ENCODE data around the gene SNX7. TPM values are rescaled to one million over a fixed set of nuclear protein-coding genes. Genes with fewer than 3 reads are reported as not detected.

Gene SNX7
- total and polyA plus RNA-seq, 2 donors (not counting 1 experiment from before 2014, with no cell fraction given), result not detected

GRCh38 chr1:98766255-98766654 is 104.7 kb downstream of the SNX7 start:
- intact Hi-C loops (cut with micrococcal nuclease), result no loop called here

GRCh38 chr1:98769162-98769561 is 107.6 kb downstream of the SNX7 start:
- H3K4me2 ChIP-seq (replicated peaks; ENCODE audit: low read depth, low read length, poor library complexity, severe bottlenecking), result no peak overlapping the region
- Mint-ChIP-seq H3K27ac (no peak overlapping the region), H3K9me3 (ENCODE audit: insufficient read depth) (no peaks in the 10 kb centered on the region), H3K4me3 (no peak overlapping the region), H3K4me1 (peaks cover 8% of the 10 kb centered on the region), H3K27me3 (no peaks in the 10 kb centered on the region)
- H3K9me3 ChIP-seq (ENCODE audit: control extremely low read depth in 1 of 3, control insufficient read depth in 2 of 3, insufficient read depth in 1 of 3, low read length in 2 of 3), result no peaks in the 10 kb centered on the region
- H3K9ac ChIP-seq (ENCODE audit: low read length), result no peak overlapping the region
- H3K79me2 ChIP-seq (ENCODE audit: control insufficient read depth, insufficient read depth, low read length), result no peaks in the 10 kb centered on the region
- H4K20me1 ChIP-seq (ENCODE audit: control insufficient read depth, insufficient read depth, low read length, poor library complexity, severe bottlenecking), result no peaks in the 10 kb centered on the region
- no peak overlapping the region for H3K4me3 ChIP-seq (ENCODE audit: control extremely low read depth in 1 of 5, extremely low read depth in 1 of 5, insufficient read depth in 1 of 5, low read depth in 2 of 5, low read length in 4 of 5)
- CTCF ChIA-PET, result no interaction called here
- TF ChIP-seq CTCF (IDR thresholded peaks at IDR 0.05) (no peak), EZH2 (IDR thresholded peaks at IDR 0.05; ENCODE audit: borderline replicate concordance, insufficient read depth, low read depth, low read length, poor library complexity, severe bottlenecking) (no peak)
- no peaks in the 10 kb centered on the region for H3K27me3 ChIP-seq (replicated peaks in 1 of 4; ENCODE audit: control extremely low read depth in 1 of 4, control insufficient read depth in 3 of 4, insufficient read depth in 4 of 4, low read length in 3 of 4)
- no peaks in the 10 kb centered on the region for H3K36me3 ChIP-seq (replicated peaks in 1 of 2; ENCODE audit: control extremely low read depth in 1 of 2, control insufficient read depth in 1 of 2, extremely low read depth in 1 of 2, insufficient read depth in 2 of 2, low read length in 1 of 2)
- no peak for DNase-seq
- no peak overlapping the region for H3K27ac ChIP-seq (ENCODE audit: low read length in 2 of 2)
- POLR2A ChIA-PET, result no interaction called here
- no peak for ATAC-seq (ENCODE audit: low read depth)
- intact Hi-C loops (cut with micrococcal nuclease), result no loop called here
- no CpG with 5 or more reads among the region's 3 CpGs for WGBS (ENCODE audit: insufficient coverage)
- H2AFZ ChIP-seq (ENCODE audit: insufficient read depth, low read depth, low read length, poor library complexity, severe bottlenecking), result no peak overlapping the region
- peaks cover 5 to 9% of the 10 kb centered on the region in 2 donors for H3K4me1 ChIP-seq (ENCODE audit: control insufficient read depth in 2 of 2, insufficient read depth in 2 of 2, low read length in 2 of 2)

More at GRCh38 chr1:98766255-98766654, 104.7 kb downstream of the SNX7 start:
- H2AFZ ChIP-seq (ENCODE audit: insufficient read depth, low read depth, low read length, poor library complexity, severe bottlenecking), result no peak overlapping the region
- H3K4me1 Mint-ChIP-seq, result peaks cover 8% of the 10 kb centered on the region
- no peak overlapping the region for H3K4me3 ChIP-seq (ENCODE audit: control extremely low read depth in 1 of 5, extremely low read depth in 1 of 5, insufficient read depth in 1 of 5, low read depth in 2 of 5, low read length in 4 of 5)
- H3K9ac ChIP-seq (ENCODE audit: low read length), result no peak overlapping the region
- WGBS (ENCODE audit: insufficient coverage), result 35% methylated on average over 3 of the region's 4 CpGs
- H3K79me2 ChIP-seq (ENCODE audit: control insufficient read depth, insufficient read depth, low read length), result no peaks in the 10 kb centered on the region
- ChIA-PET CTCF (no interaction called here), POLR2A (no interaction called here)
- H3K27ac Mint-ChIP-seq, result no peak overlapping the region
- no peak for TF ChIP-seq CTCF (IDR thresholded peaks at IDR 0.05)
- TF ChIP-seq EZH2 (IDR thresholded peaks at IDR 0.05; ENCODE audit: borderline replicate concordance, insufficient read depth, low read depth, low read length, poor library complexity, severe bottlenecking), result no peak
- no peaks in the 10 kb centered on the region for H3K36me3 ChIP-seq (replicated peaks in 1 of 2; ENCODE audit: control extremely low read depth in 1 of 2, control insufficient read depth in 1 of 2, extremely low read depth in 1 of 2, insufficient read depth in 2 of 2, low read length in 1 of 2)
- no peaks in the 10 kb centered on the region for H3K27me3 ChIP-seq (replicated peaks in 1 of 4; ENCODE audit: control extremely low read depth in 1 of 4, control insufficient read depth in 3 of 4, insufficient read depth in 4 of 4, low read length in 3 of 4)
- no peaks in the 10 kb centered on the region for H3K9me3 ChIP-seq (ENCODE audit: control extremely low read depth in 1 of 3, control insufficient read depth in 2 of 3, insufficient read depth in 1 of 3, low read length in 2 of 3)
- no peak for ATAC-seq (ENCODE audit: low read depth)
- H4K20me1 ChIP-seq (ENCODE audit: control insufficient read depth, insufficient read depth, low read length, poor library complexity, severe bottlenecking), result no peaks in the 10 kb centered on the region
- H3K27ac ChIP-seq (ENCODE audit: low read length in 2 of 2), result no peak overlapping the region
- no peak overlapping the region for H3K4me2 ChIP-seq (replicated peaks; ENCODE audit: low read depth, low read length, poor library complexity, severe bottlenecking)
- H3K9me3 Mint-ChIP-seq (ENCODE audit: insufficient read depth), result no peaks in the 10 kb centered on the region
- H3K4me1 ChIP-seq (ENCODE audit: control insufficient read depth in 2 of 2, insufficient read depth in 2 of 2, low read length in 2 of 2), result peaks cover 5 to 9% of the 10 kb centered on the region in 2 donors
- H3K27me3 Mint-ChIP-seq, result peaks cover 2% of the 10 kb centered on the region
- H3K4me3 Mint-ChIP-seq, result no peak overlapping the region
- DNase-seq, result peak; percentile 24
